Adipose tissue (tissue), 3 donors: ENCODE data around the gene ZNF784. TPM values are rescaled to one million over a fixed set of nuclear protein-coding genes. Genes with fewer than 3 reads are reported as not detected.

Experiments used
- H3K27ac ChIP-seq: one replicate; pipeline ENCODE4 v1.5.1; 2013; ENCODE audit warnings: low read depth, low read length
- WGBS, 3 donors: extraction: QIAGEN DNeasy Blood & Tissue Kit; methylation state at CpG; one replicate each; pipeline ENCODE4 v1.1.7; 2013; 5-methylcytosine and 5-hydroxymethylcytosine counted together
- polyA plus RNA-seq, 3 donors: library from polyadenylated mRNA; stranded (reverse); fragments of 200-250 nt; gene quantifications; one replicate each; pipeline ENCODE4 v1.2.3, GENCODE V29; 2013
- donor health status: healthy with polysubstance abuse.
- donor health status: Bipolar disorder and iron deficiency.
- donor health status: healthy.

The ZNF784 gene
- polyA plus RNA-seq, 3 donors: 2.6 to 7.0 (median 5.2) TPM

DNA sequence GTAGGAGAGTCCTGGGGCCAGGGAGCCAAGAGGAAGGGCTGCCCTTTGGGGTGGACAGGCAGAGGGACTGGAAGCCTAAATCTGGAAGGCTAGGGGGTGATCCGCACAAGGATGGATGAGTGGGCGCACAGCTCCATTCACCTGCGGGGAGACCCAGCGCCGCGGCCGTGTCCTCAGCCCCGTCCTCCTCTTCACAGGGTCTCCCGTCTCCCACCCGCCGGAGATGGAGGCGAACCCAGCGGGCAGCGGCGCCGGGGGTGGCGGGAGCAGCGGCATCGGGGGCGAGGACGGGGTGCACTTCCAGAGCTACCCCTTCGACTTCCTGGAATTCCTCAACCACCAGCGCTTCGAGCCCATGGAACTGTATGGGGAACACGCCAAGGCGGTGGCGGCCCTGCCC lies 11.0 kb downstream of the ZNF784 start:
- 92 to 96% (median 96%) methylated on average over 22 to 27 of the region's 27 CpGs for WGBS, 3 donors
- H3K27ac ChIP-seq: no peak overlapping the region

DNA sequence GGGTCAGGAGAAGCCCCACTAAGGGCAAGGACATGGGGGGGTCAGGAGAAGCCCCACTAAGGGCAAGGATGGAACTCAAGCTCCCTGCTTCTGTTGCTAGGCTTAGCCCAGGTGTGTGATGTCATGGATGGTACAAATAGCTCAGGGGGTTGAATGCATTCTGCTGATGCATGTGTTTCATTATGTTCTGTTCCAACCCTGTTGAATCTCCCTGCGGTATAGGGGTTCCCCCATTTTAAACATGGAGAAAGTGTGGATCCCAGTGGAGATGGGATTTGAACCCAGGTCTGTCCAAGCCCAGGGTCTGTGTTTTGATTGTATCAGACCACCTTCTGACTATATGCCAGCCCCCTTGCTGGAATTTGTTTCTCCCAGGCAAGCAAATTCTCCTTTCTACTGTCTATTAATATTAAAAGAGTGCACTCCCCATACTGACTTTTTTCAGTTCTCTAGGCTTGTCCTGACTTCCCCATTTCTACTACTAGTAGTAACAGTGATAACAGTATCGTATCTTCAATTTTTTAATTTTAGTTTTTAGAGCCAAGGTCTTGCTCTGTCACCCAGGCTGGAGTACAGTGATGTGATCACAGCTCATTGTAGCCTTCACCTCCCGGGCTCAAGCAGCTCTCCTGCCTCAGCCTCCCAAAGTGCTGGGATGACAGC lies 12.3 kb downstream of the ZNF784 start:
- no peak overlapping the region for H3K27ac ChIP-seq
- WGBS, 3 donors: 80 to 88% (median 83%) methylated on average over 3 of the region's 3 CpGs

DNA sequence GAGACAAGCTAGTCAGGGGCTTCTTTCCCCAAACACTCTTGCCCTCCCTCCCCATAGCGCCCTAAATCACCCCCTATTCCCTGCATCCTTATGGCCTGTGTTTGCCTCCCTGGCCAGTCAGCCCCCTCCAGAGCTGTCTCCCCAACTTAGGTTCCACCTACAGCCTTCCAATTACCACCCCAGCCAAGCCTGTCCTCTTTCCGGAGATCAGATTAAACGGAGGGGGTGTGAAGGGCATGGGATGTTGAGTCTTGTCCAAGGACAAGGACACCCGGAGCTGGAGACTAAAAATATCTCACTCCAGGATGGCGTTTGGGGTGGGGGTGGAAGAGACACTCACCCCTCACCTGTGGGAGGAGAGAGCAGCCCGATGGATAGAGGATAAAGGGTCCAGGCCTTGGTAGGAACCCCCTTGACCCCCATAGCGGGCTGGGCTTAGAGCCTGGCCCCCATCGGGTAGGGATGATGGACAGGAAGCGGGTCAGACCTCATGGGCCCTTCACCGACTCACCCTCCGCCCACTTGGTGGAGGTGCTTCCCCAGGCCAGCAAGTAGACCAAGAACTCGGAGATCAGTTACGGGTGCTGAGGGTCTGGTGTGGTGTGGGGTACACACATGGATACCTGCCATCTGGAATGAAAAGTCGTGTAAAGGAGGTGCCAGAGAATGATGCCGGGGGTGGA lies 12.9 kb downstream of the ZNF784 start:
- H3K27ac ChIP-seq: no peak overlapping the region
- 59 to 79% (median 78%) methylated on average over 15 of the region's 15 CpGs for WGBS, 3 donors

DNA sequence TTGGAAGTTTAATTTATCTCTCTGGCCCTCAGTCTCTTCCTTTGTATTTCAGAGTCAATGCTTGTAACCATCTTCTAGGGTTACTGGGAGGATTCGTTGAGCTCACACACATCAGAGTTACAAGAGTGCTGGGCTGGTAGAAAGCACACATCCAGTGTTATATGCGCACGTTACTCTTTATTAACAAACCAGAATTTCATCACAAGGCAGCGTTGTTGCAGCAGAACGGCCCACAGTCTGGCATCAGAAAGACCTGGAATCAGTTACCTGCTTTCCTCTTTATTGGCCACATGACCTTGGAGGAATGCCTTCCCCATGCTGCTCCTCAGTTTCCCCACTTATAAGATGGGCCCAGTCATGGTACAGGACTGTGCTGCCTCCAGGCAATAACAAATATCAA lies 15.0 kb downstream of the ZNF784 start:
- H3K27ac ChIP-seq: no peak overlapping the region
- 61 to 95% (median 69%) methylated on average over 5 of the region's 5 CpGs for WGBS, 3 donors

DNA sequence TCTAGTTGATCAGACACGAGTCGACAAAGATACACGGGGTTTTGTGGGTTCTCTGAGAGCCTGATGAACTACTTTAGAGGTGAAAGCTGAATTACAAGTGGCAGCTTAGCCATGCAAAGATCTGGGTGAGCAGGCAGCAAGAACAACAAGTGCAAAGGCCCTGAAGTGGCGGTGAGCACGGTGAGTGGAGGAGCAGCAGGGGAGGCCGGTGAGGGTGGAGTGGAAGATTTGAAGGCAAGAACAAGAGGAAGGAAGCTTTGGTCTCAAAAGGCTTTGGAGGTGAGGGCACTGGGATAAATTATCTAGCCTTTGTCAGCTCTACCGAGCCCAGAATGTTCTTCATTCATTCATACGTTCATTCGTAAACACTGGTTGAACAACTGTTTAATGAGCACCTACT lies 17.5 kb downstream of the ZNF784 start:
- WGBS, 3 donors: 63 to 69% (median 66%) methylated on average over 9 of the region's 9 CpGs
- no peak overlapping the region for H3K27ac ChIP-seq

DNA sequence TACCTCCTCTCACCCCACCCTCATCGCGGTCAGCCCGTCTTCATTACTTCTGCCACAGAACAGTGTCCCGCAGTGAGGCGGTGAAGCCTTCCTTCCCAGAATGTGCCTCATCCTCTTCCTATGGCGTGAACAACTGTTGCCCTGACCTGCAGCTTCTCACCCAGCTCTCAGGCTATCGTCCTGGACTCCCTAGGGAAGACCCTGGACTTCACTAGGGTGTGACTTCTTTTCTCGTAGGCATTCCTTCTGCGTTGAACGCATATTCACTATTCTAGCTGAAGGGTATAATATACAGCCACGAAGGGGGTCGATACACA lies 17.9 kb downstream of the ZNF784 start:
- 15 to 24% (median 17%) methylated on average over 12 of the region's 12 CpGs for WGBS, 3 donors

DNA sequence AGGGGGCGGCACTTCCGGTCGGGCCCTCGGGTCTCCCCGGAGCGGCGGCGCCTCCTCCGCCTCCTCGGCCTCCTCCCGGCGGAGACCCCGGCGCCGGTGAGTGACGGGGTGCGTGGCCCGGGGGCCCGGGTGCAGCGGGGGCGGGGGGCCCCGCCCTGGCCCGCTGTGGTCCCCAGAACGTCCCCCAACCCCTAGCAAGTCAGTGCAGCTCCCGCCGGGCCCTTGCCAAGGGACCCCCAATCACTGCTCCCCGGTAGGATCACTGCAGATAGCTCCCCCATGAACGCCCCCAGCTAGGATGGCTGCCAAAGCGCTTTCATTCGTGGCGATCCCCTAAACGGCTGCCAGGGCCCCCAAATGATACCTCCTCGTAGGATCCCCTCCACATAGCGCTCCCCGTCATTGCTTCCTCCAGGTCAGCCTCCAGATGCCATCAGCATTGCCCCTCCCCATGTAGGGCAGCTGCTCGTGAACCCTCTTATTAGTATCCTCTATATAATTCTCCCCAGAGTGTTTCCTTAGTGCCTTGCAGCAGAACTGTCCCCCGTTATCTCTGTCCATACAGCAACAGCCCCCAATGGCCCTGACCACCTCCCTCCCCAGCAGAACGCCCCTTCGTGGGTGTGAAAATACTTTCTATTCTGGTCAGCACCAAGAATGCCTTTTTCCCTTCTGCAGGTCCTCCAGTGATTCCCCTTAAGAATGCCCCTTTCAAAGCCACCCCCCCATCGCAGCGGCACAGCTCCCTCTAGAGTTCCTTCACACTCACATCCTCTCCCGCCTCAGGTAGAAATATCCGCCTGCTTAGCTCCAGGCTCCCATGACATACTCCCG lies 18.5 kb downstream of the ZNF784 start, which contains the start of gene ZNF865:
Gene ZNF865 (plus strand): TSS at position 11 of the 834 bp plus-strand sequence. CDS start 7,972 bp downstream, outside the sequence.
- 0 to 1% (median 1%) methylated on average over 18 to 44 of the region's 44 CpGs for WGBS, 3 donors
- peak within 1 kb of the TSS; percentile 80 for H3K27ac ChIP-seq

More for the DNA sequence above, 17.9 kb downstream of the ZNF784 start:
- H3K27ac ChIP-seq: no peak overlapping the region

DNA sequence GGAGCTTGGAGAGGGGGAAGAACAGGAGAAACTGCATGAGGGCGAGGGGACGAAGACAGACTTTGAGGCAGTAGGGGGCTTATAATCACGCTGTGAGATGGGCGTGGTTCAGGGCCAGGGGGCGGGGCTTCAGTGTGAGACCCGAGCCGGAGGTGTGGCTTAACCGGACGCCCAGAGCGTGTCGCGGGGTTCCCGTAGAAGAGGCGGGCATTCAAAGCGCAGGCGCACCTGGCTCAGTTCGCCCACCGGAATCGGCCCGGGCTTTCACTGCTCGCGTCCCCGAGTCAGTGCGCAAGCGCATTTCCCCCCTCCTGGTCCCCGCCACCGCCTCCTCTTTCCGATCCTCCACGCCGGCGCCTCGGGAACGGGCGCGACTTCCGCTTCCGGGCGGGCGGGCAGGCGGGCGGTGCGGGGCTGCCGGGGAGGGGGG lies 19.1 kb downstream of the ZNF784 start:
- H3K27ac ChIP-seq: peak overlapping the region; percentile 80
- WGBS, 3 donors: 0 to 1% (median 1%) methylated on average over 36 to 43 of the region's 43 CpGs

DNA sequence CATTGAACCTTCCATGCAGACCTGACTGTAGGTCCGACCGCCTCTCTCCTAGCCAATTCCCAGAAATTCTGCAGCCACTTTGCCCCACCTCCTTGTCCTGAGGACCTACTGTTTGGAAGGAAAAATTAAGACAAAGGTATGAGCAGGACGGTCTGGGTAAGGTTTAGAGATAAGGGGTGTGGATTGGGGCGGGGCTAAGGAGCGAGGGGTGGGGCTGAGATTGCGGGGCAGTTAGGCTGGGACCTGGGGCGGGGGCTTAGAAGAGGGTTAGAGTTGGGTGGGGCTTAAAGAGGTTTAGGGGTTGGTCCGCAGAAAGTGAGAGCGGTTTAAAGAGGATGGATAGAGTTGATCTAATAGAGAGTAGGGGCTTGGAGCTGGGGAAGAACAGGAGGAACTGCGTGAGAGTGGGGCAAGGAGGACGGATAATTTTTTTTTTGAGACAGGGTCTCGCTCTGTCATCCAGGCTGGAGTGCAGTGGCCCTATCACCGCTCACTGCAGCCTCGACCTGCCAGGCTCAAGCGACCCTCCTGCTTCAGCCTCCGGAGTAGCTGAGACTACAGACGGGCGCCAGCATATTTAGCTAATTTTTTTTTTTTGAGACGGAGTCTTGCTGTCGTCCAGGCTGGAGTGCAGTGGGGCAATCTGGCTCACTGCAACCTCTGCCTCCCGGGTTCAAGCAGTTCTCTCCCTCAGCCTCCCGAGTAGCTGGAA lies 20.6 kb downstream of the ZNF784 start:
- H3K27ac ChIP-seq: no peak overlapping the region
- 73 to 82% (median 75%) methylated on average over 22 of the region's 22 CpGs for WGBS, 3 donors

DNA sequence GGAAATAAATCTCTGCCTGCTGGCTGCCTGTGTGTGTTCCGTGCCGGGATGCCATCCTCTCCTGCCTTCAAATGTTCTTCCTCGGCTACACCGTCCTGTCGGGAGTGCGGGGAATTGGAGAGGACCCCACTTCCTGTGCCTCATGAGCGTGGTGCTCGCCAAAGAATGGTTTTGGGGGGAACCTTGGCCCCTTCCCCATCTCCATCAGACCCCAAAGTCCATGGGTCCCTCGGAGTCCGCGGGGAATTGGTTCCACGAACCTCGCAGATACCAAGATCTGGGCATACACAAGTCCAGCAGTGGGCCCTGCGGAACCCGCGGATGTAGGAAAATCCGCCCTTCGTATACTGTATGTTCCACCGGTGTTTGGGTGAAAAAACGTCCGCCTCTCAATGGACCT lies 21.3 kb downstream of the ZNF784 start:
- no peak overlapping the region for H3K27ac ChIP-seq

DNA sequence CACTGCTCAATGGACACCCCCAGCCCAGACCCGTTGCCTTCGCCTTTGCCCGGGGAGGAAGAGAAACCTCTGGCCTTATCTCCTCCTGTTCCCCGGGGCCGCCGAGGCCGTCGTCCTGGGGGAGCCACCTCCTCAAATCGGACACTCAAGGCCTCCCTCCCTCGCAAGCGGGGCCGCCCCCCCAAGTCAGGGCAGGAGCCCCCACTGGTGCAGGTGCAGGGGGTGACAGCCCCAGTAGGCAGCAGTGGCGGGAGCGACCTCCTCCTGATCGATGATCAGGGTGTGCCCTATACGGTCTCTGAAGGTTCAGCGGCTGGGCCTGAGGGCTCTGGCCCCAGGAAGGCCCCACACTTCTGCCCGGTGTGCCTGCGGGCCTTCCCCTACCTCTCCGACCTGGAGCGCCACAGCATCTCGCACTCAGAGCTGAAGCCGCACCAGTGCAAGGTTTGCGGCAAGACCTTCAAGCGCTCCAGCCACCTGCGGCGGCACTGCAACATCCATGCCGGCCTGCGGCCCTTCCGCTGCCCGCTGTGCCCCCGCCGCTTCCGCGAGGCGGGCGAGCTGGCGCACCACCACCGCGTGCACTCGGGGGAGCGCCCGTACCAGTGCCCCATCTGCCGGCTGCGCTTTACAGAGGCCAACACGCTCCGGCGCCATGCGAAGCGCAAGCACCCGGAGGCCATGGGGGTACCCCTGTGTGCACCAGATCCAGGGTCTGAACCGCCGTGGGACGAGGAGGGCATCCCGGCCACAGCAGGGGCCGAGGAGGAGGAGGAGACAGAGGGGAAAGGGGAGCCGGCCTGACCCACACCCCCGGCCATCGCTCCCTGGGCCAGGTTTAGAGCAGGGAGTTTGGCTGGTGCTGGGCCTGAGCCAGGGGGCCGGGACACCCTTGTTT lies 22.0 kb downstream of the ZNF784 start:
- H3K27ac ChIP-seq: no peak overlapping the region
- WGBS, 3 donors: 93 to 95% (median 94%) methylated on average over 58 to 60 of the region's 60 CpGs

More for the DNA sequence above, 21.3 kb downstream of the ZNF784 start:
- WGBS, 3 donors: 89 to 93% (median 91%) methylated on average over 21 of the region's 21 CpGs

DNA sequence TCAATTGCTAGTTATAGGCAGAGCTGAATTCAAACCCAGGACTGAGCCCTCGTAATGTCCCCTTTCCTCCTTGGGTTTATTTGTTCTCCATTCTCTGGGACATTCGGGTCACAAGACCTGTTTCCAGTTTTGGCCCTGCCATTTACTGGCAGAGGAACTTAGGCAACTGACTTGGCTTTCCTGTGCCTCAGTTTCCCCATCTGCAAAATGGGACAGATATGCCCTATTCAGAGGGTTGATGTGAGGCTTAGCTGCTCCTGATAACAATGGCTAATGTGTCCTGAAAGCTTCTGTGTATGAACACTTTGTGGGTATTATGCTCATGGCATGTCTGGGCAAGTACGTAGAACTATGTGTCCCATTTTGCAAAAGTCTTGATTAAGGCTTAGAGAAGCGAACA lies 23.3 kb downstream of the ZNF784 start:
- H3K27ac ChIP-seq: no peak overlapping the region
- 43 to 67% (median 64%) methylated on average over 4 of the region's 4 CpGs for WGBS, 3 donors

DNA sequence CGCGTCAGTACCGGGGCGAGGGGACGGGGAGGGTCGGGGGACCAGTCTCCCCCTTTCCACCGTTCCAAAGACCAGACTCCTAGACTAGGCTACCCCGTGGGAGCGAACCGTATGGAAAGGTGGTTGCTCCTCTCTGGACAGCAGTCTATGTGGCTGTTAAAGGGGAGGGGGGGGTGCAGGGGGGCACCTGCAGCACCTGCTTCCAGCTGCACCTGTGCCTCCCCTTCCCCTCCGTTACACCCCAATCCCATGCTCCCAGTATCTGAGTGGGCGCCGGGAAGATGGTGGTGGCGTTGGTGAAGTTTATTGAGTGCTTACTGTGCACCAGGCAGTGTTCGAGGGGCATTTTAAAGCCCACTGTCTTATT lies 23.7 kb downstream of the ZNF784 start:
- 2 to 6% (median 5%) methylated on average over 14 to 15 of the region's 15 CpGs for WGBS, 3 donors
- H3K27ac ChIP-seq: no peak overlapping the region

DNA sequence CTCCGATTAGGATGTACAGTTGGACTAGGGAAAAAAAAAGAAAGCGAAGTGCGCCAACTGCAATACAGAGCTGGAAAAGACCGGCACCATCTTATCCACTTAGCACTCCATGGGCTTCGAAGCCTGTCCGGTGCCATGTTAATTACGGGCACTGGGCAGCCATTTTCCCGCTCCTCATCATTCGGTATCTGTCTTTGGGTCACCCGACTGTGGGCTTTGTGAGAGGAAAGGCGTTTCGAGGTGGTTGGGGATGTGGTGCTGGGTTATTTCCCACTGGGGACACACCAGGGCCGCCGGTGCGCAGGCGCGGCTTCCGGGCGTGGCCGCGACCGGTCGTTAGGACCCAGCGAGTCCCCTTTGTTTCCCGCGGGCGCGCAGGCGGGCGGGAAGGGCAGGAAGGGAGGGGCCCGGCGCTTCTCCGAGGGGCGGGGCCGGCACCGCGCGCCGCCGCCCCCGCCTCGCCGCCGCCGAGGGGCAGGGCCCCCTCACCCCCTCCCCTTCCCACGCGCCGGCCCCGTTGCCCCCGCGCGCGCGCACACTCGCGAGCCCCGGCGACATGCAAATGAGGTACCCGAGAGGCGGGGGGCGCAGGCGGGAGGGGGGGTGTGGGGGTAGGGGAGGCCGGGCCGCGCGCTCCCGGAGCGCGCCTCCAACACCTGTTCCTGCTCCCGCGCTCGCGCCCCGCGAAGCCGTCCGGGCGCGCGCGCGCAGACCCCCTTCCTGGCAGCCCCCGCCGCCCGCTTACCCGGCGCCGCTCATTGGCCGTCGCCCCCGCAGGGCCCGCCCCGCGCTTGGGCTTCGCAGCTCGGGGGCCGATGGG lies 24.3 kb downstream of the ZNF784 start, which contains the start of gene ZNF524:
Gene ZNF524 (plus strand): TSS at position 447 of the 820 bp plus-strand sequence. CDS start 1,825 bp downstream, outside the sequence.
- peak within 1 kb of the TSS; percentile 90 for H3K27ac ChIP-seq
- 0 to 1% (median 1%) methylated on average over 33 to 95 of the region's 97 CpGs for WGBS, 3 donors

DNA sequence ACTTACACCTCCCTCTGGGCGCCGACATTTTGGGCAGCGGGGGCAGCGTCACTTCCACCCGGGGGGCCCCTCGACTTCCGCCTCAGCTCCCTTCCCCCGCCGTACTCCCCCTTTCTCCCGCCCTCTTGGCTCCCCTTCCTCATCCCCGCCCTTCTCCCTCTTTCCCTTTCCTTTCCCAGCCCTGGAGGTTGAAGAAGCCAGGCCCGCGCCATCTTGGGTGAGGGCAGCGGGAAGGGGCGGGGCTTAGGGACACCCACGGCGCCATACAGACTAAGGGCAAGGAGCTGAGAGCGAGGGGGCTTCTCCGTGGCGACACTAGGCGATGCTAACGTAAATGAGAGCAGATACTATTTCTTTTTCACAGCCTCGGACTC lies 24.9 kb downstream of the ZNF784 start, which contains the start of gene FIZ1:
Gene FIZ1 (minus strand): TSS at position 50 of the 374 bp plus-strand sequence. CDS start 1,652 bp downstream, outside the sequence.
- peak within 1 kb of the TSS; percentile 90 for H3K27ac ChIP-seq

DNA sequence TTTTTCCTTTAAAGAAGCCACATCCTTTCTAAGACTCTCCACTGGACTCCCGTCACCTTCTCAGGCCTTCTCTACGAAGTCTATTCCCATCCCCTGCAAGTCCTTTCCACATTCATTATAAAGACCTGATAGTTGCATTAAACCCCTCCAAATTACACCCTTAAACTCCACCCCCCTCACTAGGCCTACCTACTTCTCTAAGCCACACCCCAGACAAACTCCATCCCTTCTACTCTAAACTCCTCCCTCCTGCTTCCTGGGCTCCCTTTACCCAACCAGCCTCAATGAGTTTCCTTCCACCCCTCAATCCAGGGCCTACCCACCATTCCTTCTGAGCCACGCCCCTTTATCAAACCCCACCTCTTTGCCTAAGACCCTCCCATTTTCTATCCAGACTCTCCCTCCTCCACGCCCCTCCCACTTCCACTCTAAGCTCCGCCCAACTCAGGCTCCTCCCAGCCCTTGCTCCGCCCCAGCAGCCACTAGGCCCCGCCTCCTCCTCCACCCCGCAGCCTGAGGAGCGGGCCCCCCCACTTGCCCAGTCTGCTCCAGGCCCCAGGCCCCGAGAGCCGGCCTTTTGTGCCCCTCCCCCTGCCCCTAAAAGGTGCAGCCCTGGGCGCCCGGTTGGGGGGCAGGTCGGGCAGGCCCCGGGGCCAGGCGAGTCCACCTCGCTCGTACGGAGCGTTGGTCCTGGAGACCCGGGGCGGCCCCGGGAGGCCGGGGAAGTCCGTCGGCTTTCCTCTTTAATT lies 25.5 kb downstream of the ZNF784 start:
- WGBS, 3 donors: 5 to 7% (median 7%) methylated on average over 25 to 26 of the region's 26 CpGs

More for the DNA sequence above, 24.9 kb downstream of the ZNF784 start, which contains the start of gene FIZ1:
- WGBS, 3 donors: 0 to 1% (median 0%) methylated on average over 19 to 23 of the region's 23 CpGs

More for the DNA sequence above, 25.5 kb downstream of the ZNF784 start:
- H3K27ac ChIP-seq: peak overlapping the region; percentile 90
